Right atrium auricular region (tissue), 2 donors: ENCODE results near the gene LECT2. TPM values are rescaled to one million over a fixed set of nuclear protein-coding genes. Genes with fewer than 3 reads are reported as not detected.

Source experiments
- DNase-seq: peaks from one replicate; pipeline ENCODE4 v3.0.0-alpha.2; 2019; ENCODE audit warnings: low spot score
- H3K27ac ChIP-seq, 2 donors: fragments of 200-600 bp; sonication (generic); 1 replicate in 1 of 2; 2 replicates in 1 of 2; pipeline ENCODE4 v1.5.1; 2016 to 2019
- H3K27me3 ChIP-seq, 2 donors: fragments of 200-600 bp; sonication (generic); one replicate each; pipeline versions ENCODE4 v1.5.1 to v1.6.0; 2017 to 2019
- H3K36me3 ChIP-seq: fragments of 200-600 bp; sonication (generic); one replicate; pipeline ENCODE4 v1.5.1; 2016
- H3K4me1 ChIP-seq, 2 donors: fragments of 200-600 bp; sonication (generic); one replicate each; pipeline versions ENCODE4 v1.5.1 to v1.6.0; 2017 to 2019
- H3K4me3 ChIP-seq, 2 donors: fragments of 200-600 bp; sonication (generic); 1 replicate in 1 of 2; 2 replicates in 1 of 2; pipeline ENCODE4 v1.5.1; 2017 to 2019; ENCODE audit warnings: mild to moderate bottlenecking in 1 of 2, moderate library complexity in 1 of 2
- H3K9me3 ChIP-seq, 2 donors: fragments of 200-600 bp; sonication (generic); one replicate each; pipeline ENCODE4 v1.5.1; 2019
- total RNA-seq, 2 donors: library from RNA; depleted of rRNA; stranded (reverse); fragments of >200 nt; gene quantifications; one replicate each; pipeline ENCODE4 v1.1.0, GENCODE V29; 2016
- TF ChIP-seq, protein P1 (sequence below), 2 donors: fragments of 200-600 bp; sonication (generic); IDR thresholded peaks; one replicate each; pipeline ENCODE4 v1.5.1; 2019; ENCODE audit warnings: antibody characterized with exemption in 2 of 2

The LECT2 gene
- total RNA-seq, 2 donors from 2014 or later: not detected

DNA sequence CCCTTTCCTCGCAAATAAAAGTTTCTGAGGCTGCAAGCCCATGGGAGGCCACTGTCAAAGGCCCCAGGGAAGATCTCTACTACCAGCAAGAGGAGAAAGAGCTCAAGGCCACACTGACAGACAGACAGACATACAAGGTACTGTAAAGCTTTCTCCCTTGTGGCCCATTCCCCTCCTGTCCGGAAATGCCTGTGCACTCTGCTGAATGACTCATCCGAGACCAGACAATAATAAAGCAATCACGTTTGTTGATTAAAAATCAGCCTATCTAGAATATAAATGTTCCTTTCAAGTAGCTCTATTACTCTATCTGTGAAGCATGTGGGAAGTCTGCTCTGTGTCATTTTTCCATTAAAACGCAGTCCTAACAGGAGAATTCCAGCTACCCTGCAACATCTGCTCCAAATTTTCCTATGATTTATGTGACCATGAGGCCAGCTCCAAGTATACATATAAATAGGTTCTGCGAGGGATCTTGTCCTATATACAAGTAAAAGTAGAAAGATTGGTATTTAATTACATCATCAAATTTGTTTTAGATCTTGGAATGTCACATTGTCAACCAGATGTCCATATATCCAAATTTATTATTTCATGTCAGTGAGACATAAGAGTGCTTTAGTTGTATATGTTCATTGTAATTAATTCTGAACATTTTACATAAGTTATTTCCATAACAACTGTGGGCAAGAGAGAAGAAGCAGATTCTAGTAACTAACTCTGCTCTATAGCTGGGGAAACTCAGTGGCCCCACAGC is 39.3 kb upstream of the LECT2 start:
- Histone ChIP-seq H3K27ac (peak overlapping the region; percentile 22 to 54), H3K27me3 (no peaks in the 10 kb centered on the region), H3K9me3 (no peaks in the 10 kb centered on the region), H3K36me3 (no peaks in the 10 kb centered on the region), H3K4me1 (peaks cover 0 to 14% of the 10 kb centered on the region in 2 donors), H3K4me3 (no peak overlapping the region)
- no peak for DNase-seq
- TF ChIP-seq, protein P1, sequence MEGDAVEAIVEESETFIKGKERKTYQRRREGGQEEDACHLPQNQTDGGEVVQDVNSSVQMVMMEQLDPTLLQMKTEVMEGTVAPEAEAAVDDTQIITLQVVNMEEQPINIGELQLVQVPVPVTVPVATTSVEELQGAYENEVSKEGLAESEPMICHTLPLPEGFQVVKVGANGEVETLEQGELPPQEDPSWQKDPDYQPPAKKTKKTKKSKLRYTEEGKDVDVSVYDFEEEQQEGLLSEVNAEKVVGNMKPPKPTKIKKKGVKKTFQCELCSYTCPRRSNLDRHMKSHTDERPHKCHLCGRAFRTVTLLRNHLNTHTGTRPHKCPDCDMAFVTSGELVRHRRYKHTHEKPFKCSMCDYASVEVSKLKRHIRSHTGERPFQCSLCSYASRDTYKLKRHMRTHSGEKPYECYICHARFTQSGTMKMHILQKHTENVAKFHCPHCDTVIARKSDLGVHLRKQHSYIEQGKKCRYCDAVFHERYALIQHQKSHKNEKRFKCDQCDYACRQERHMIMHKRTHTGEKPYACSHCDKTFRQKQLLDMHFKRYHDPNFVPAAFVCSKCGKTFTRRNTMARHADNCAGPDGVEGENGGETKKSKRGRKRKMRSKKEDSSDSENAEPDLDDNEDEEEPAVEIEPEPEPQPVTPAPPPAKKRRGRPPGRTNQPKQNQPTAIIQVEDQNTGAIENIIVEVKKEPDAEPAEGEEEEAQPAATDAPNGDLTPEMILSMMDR (IDR thresholded peaks at IDR 0.05): no peak

DNA sequence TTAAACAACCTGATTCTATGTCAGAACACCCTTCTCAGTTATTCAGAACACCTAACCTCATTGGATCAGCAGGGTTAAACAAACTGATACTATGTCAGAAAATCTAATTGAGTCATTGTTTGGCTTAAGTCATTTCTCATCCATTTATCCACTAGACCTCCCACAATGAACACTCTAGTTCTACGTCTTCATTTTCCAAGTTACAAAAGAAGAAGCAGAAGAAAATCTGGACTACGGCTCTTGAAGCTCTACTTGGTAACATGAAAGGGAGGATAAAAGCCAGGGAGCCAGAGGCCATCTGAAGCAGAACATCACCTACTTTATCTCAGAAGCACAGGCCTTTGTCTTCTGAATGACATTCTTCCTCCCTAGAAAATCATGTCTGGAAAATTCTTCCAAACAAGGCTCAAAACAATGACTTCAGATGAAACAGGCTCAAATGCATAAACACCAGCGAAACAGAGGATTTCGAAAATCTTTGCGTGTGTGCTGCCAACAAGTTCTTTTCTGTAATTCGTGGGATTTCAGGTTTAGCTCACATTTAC is 38.6 kb upstream of the LECT2 start:
- Histone ChIP-seq H3K27me3 (no peaks in the 10 kb centered on the region), H3K36me3 (no peaks in the 10 kb centered on the region), H3K4me3 (no peak overlapping the region), H3K9me3 (no peaks in the 10 kb centered on the region), H3K27ac (peak overlapping the region; percentile 22 to 54), H3K4me1 (peaks cover 0 to 14% of the 10 kb centered on the region in 2 donors)
- TF ChIP-seq, protein P1 (IDR thresholded peaks at IDR 0.05): no peak
- DNase-seq: no peak

DNA sequence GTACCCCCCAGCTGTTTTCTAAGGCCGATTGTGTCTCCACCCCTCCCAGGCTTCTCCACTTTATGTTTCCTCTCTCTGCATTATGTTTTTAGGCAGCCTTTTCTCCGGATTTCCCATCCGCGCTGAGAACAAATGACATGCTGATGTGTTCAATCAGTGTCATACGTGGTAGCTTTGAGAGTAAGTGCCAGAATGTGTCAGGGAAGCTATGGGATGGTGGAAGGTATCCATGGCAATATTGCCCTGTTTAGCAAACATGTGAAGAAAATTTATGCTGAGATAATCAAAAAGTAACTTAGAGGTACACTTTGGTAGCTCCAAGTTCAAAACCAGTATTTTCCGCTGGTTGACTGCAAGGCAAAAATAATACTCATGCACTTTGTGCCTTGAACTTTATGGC is 36.6 kb upstream of the LECT2 start:
- H3K36me3 ChIP-seq: no peaks in the 10 kb centered on the region
- TF ChIP-seq, protein P1 (IDR thresholded peaks at IDR 0.05): no peak
- no peaks in the 10 kb centered on the region for H3K27me3 ChIP-seq
- no peak overlapping the region for H3K4me3 ChIP-seq
- H3K27ac ChIP-seq: no peak overlapping the region
- H3K4me1 ChIP-seq: peaks cover 0 to 16% of the 10 kb centered on the region in 2 donors
- no peak for DNase-seq
- H3K9me3 ChIP-seq: no peaks in the 10 kb centered on the region

DNA sequence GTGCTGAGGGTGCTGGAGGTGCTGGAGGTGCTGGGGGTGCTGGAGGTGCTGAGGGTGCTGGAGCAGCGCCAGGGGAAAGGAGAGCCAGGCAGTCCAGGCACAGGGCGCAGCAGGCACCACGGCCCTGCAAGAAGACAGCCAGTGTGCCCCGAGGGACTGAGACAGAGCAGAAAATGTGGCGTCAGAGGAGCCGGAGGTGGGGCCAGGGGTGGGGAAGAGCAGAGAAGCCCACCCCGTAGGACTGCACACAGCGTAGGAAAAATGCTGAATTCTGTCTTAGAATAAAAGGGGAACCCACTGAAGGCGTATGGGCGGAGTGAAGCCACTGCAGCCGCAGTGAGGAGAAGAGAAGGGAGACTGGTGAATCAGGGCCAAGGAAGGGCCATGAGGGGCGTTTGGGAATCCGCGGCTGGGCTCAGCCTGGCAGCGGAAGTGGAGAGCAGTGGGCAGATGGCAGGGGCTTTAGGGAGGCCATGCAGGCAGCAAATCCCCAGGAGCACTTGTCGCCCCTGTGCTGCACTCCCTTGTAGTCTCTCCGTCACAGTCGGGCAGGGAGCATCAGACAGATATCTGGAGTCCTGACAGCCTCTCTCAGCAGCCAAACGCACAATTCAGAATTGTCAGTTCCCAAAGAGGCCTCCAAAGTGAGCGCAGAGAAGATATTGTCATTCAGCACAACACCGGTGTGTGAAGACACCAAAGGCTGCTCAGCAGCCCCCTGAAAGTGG is 35.9 kb upstream of the LECT2 start:
- no peak for DNase-seq
- H3K27me3 ChIP-seq: no peaks in the 10 kb centered on the region
- peaks cover 0 to 21% of the 10 kb centered on the region in 2 donors for H3K4me1 ChIP-seq
- H3K4me3 ChIP-seq: no peak overlapping the region
- H3K36me3 ChIP-seq: no peaks in the 10 kb centered on the region
- TF ChIP-seq, protein P1 (IDR thresholded peaks at IDR 0.05): no peak
- H3K27ac ChIP-seq: peak overlapping the region in 1 of 2 donors; percentile 25
- no peaks in the 10 kb centered on the region for H3K9me3 ChIP-seq

DNA sequence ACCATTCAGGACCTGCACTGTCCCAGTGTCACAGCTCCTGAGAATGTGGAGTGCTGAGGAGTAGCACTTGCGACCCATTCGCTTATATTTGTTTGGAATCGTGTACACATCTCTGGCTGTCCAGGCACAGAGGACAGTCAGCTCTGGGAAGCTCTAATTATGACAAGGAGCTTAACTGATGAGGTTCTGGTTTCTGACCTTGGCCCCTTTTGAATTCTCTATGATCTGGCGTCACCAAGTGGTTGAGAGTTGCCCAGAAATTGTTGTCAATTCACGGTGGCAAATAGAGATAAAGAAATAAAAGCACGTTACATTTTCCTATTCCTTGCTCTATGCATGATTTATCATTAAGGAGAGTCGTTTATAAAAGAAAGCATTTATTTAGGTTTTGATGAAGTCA is 34.9 kb upstream of the LECT2 start:
- TF ChIP-seq, protein P1 (IDR thresholded peaks at IDR 0.05): no peak
- H3K9me3 ChIP-seq: no peaks in the 10 kb centered on the region
- H3K4me3 ChIP-seq: no peak overlapping the region
- H3K36me3 ChIP-seq: no peaks in the 10 kb centered on the region
- no peaks in the 10 kb centered on the region for H3K27me3 ChIP-seq
- H3K27ac ChIP-seq: no peak overlapping the region
- peaks cover 0 to 21% of the 10 kb centered on the region in 2 donors for H3K4me1 ChIP-seq
- no peak for DNase-seq
